HepG2 (cell line): ENCODE data around the gene COQ7. TPM values are rescaled to one million over a fixed set of nuclear protein-coding genes. Genes with fewer than 3 reads are reported as not detected.

Source experiments
- CREB1 ChIP-seq, 2 experiments: fragments of 450-650 bp in 1 of 2; IDR thresholded peaks; 2 replicates each; pipeline ENCODE4 v1.6.1; 2016 to 2017; ENCODE audit warnings: control low read depth in 1 of 2, mild to moderate bottlenecking in 1 of 2, missing compliant biosample characterization in 1 of 2, missing genetic modification characterization in 1 of 2
- DNMT1 ChIP-seq: sonication (generic); formaldehyde crosslinking; IDR thresholded peaks from 2 replicates; pipeline ENCODE4 v1.5.1; 2020; ENCODE audit warnings: mild to moderate bottlenecking, missing genetic modification reagents
- FOXA1 ChIP-seq, 2 experiments: fragments of 450-650 bp in 1 of 2; sonication (generic) in 1 of 2; formaldehyde crosslinking in 1 of 2; IDR thresholded peaks; 2 replicates each; pipeline versions ENCODE4 v1.4.0 to v1.6.1; 2016 to 2020; ENCODE audit warnings: missing genetic modification reagents in 1 of 2
- GTF3A ChIP-seq: sonication (generic); formaldehyde crosslinking; conservative IDR thresholded peaks from 2 replicates; pipeline ENCODE4 v1.4.0; 2020; ENCODE audit warnings: mild to moderate bottlenecking, missing genetic modification reagents
- KLF13 ChIP-seq: sonication (generic); formaldehyde crosslinking; IDR thresholded peaks from 2 replicates; pipeline ENCODE4 v1.4.0; 2020; ENCODE audit warnings: mild to moderate bottlenecking, missing genetic modification reagents
- MTF2 ChIP-seq: sonication (generic); formaldehyde crosslinking; IDR thresholded peaks from 2 replicates; pipeline ENCODE4 v1.5.0; 2020; ENCODE audit warnings: missing genetic modification reagents, borderline replicate concordance
- PHF5A ChIP-seq: IDR thresholded peaks from one replicate; pipeline ENCODE4 v1.6.1; 2018; ENCODE audit warnings: low read depth, missing genetic modification reagents; ENCODE audit not compliant: unreplicated experiment
- POLR2A ChIP-seq, 2 experiments: IDR thresholded peaks; 2 replicates each; pipeline ENCODE4 v1.6.1; 2011; ENCODE audit warnings: low read depth in 2 of 2, low read length in 2 of 2, mild to moderate bottlenecking in 1 of 2, moderate library complexity in 1 of 2; ENCODE audit not compliant: insufficient read depth in 1 of 2
- PTBP1 ChIP-seq: fragments of 200-400 bp; formaldehyde crosslinking; IDR thresholded peaks from 2 replicates; pipeline ENCODE4 v1.6.1; 2018; ENCODE audit warnings: low read length, low read depth; ENCODE audit not compliant: poor library complexity, severe bottlenecking
- SCMH1 ChIP-seq: sonication (generic); formaldehyde crosslinking; IDR thresholded peaks from 2 replicates; pipeline ENCODE4 v1.9.0; 2021; ENCODE audit warnings: missing genetic modification reagents, mild to moderate bottlenecking, borderline replicate concordance
- SP5 ChIP-seq: IDR thresholded peaks from 2 replicates; pipeline ENCODE4 v1.6.1; 2016; ENCODE audit warnings: low read depth, borderline replicate concordance
- SRY ChIP-seq: sonication (generic); formaldehyde crosslinking; IDR thresholded peaks from 2 replicates; pipeline ENCODE4 v1.8.0; 2022; ENCODE audit warnings: mild to moderate bottlenecking, missing genetic modification reagents
- TBX3 ChIP-seq: fragments of 450-650 bp; IDR thresholded peaks from 2 replicates; pipeline ENCODE4 v1.6.1; 2017; ENCODE audit warnings: antibody characterized with exemption, mild to moderate bottlenecking, inconsistent platforms, borderline replicate concordance
- TEAD2 ChIP-seq: sonication (generic); formaldehyde crosslinking; IDR thresholded peaks from 2 replicates; pipeline ENCODE4 v1.9.0; 2021; ENCODE audit warnings: missing genetic modification reagents
- ZFAT ChIP-seq: sonication (generic); formaldehyde crosslinking; conservative IDR thresholded peaks from 2 replicates; pipeline ENCODE4 v1.8.1; 2023; ENCODE audit warnings: missing genetic modification reagents, inconsistent platforms
- ZNF12 ChIP-seq: sonication (generic); formaldehyde crosslinking; IDR thresholded peaks from 2 replicates; pipeline ENCODE4 v1.5.0; 2020; ENCODE audit warnings: missing genetic modification reagents
- ZNF264 ChIP-seq: sonication (generic); formaldehyde crosslinking; IDR thresholded peaks from 2 replicates; pipeline ENCODE4 v1.4.0; 2020; ENCODE audit warnings: missing genetic modification reagents
- ZNF326 ChIP-seq: sonication (generic); formaldehyde crosslinking; IDR thresholded peaks from 2 replicates; pipeline ENCODE4 v1.4.0; 2020; ENCODE audit warnings: missing genetic modification reagents, borderline replicate concordance
- polyA plus RNA-seq, 8 experiments: library from polyadenylated mRNA; depleted of rRNA in 3 of 8; stranded (reverse) in 7 of 8; unstranded in 1 of 8; fragments of >200 nt; fragmentation: Illumina TruSeq in 4 of 8; extraction: Trizol in 4 of 8; gene quantifications; 2 replicates each; pipeline versions ENCODE4 v1.2.1 to v1.2.3, GENCODE V29; 2011 to 2016; ENCODE audit warnings: low read depth in 4 of 8, missing spikeins in 1 of 8, mixed read lengths in 1 of 8; ENCODE audit not compliant: insufficient read depth in 1 of 8
- total RNA-seq, 5 experiments: library from RNA; depleted of rRNA; stranded (reverse); fragments of >200 nt; fragmentation: Illumina TruSeq; extraction: Trizol; gene quantifications; 2 replicates each; pipeline ENCODE4 v1.2.3, GENCODE V29; 2016; ENCODE audit warnings: low read depth in 1 of 5
- TF ChIP-seq, protein P1 (sequence below): sonication (generic); formaldehyde crosslinking; IDR thresholded peaks from 2 replicates; pipeline ENCODE4 v1.9.0; 2021; ENCODE audit warnings: missing genetic modification reagents, borderline replicate concordance
- TF ChIP-seq, protein P2 (sequence below): IDR thresholded peaks from 2 replicates; pipeline ENCODE4 v1.6.1; 2016; ENCODE audit warnings: low read depth, borderline replicate concordance
- TF ChIP-seq, protein P3 (sequence below): IDR thresholded peaks from 2 replicates; pipeline ENCODE4 v1.6.1; 2016
- TF ChIP-seq, protein P4 (sequence below): sonication (generic); formaldehyde crosslinking; conservative IDR thresholded peaks from 2 replicates; pipeline ENCODE4 v1.4.0; 2020; ENCODE audit warnings: mild to moderate bottlenecking, missing genetic modification reagents, moderate library complexity

Gene COQ7
- total and polyA plus RNA-seq, 2 of the 13 experiments (the other 11 are each of a cell fraction or from before 2014, with no cell fraction given), result 20.1 to 45.7 TPM

DNA sequence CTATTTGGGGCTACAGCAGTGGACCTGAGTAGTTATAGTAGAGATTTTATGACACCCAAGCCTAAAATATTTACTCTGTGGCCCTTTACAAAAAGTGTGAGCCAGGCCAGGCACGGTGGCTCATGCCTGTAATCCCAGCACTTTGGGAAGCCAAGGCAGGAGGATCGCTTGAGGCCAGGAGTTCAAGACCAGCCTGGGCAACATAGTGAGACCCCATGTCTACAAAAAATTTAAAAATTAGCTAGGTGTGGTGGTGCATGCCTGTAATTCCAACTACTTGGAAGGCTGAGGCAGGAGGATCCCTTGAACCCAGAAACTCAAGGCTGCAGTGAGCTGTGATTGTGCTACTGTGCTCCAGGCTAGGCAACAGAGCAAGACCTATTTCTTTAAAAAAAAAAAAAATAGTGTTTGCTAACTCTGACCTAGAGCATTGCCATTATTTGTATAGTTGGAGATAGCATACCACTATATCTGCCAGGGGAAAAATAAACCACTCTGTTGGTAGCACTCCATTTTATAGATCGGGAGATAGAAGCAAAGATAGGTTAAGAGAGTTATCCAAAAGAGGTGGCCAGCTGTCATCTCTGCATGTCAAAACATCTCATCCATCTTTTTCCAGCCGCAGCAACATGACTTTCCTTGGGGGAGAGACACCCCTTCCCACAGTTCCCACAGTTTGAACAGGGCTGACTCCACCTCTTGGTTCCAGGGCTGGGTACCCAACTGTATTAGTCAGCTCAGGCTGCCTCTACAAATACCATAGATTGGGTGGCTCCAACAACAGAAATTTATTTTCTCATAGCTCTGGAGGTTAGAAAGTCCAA lies 43.3 kb downstream of the COQ7 start (continued):
- TF ChIP-seq, protein P1, sequence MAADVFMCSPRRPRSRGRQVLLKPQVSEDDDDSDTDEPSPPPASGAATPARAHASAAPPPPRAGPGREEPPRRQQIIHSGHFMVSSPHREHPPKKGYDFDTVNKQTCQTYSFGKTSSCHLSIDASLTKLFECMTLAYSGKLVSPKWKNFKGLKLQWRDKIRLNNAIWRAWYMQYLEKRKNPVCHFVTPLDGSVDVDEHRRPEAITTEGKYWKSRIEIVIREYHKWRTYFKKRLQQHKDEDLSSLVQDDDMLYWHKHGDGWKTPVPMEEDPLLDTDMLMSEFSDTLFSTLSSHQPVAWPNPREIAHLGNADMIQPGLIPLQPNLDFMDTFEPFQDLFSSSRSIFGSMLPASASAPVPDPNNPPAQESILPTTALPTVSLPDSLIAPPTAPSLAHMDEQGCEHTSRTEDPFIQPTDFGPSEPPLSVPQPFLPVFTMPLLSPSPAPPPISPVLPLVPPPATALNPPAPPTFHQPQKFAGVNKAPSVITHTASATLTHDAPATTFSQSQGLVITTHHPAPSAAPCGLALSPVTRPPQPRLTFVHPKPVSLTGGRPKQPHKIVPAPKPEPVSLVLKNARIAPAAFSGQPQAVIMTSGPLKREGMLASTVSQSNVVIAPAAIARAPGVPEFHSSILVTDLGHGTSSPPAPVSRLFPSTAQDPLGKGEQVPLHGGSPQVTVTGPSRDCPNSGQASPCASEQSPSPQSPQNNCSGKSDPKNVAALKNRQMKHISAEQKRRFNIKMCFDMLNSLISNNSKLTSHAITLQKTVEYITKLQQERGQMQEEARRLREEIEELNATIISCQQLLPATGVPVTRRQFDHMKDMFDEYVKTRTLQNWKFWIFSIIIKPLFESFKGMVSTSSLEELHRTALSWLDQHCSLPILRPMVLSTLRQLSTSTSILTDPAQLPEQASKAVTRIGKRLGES (CRISPR knock-in tag), result 0 out of 2 replicates have a peak, but pooled peaks have one; percentile 29
- TF ChIP-seq POLR2A (IDR thresholded peaks at IDR 0.05; ENCODE audit: insufficient read depth in 1 of 2, low read depth in 2 of 2, low read length in 2 of 2) (no peak), TBX3 (no peak), KLF13 (CRISPR knock-in tag) (no peak), DNMT1 (CRISPR knock-in tag) (no peak), ZNF264 (CRISPR knock-in tag) (no peak), GTF3A (CRISPR knock-in tag) (no peak), ZNF326 (CRISPR knock-in tag) (no peak), CREB1 (IDR thresholded peaks at IDR 0.05) (no peak), CREB1 (CRISPR knock-in tag; IDR thresholded peaks at IDR 0.05) (peak; percentile 47), SP5 (CRISPR knock-in tag) (peak; percentile 26; the same call in 1 of the 2 replicates), ZNF12 (0 out of 2 replicates have a peak, but pooled peaks have one; percentile 66), TEAD2 (CRISPR knock-in tag) (no peak), PHF5A (CRISPR knock-in tag) (peak; percentile 27), SCMH1 (no peak), ZFAT (CRISPR knock-in tag) (no peak), MTF2 (CRISPR knock-in tag) (no peak), PTBP1 (no peak), FOXA1 (IDR thresholded peaks at IDR 0.05) (no peak), FOXA1 (CRISPR knock-in tag; IDR thresholded peaks at IDR 0.05) (no peak), SRY (CRISPR knock-in tag) (no peak)
- TF ChIP-seq, protein P2, sequence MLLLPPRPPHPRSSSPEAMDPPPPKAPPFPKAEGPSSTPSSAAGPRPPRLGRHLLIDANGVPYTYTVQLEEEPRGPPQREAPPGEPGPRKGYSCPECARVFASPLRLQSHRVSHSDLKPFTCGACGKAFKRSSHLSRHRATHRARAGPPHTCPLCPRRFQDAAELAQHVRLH (CRISPR knock-in tag), result 0 out of 2 replicates have a peak, but pooled peaks have one; percentile 70
- TF ChIP-seq, protein P3, sequence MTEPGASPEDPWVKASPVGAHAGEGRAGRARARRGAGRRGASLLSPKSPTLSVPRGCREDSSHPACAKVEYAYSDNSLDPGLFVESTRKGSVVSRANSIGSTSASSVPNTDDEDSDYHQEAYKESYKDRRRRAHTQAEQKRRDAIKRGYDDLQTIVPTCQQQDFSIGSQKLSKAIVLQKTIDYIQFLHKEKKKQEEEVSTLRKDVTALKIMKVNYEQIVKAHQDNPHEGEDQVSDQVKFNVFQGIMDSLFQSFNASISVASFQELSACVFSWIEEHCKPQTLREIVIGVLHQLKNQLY, result no peak
- TF ChIP-seq, protein P4, sequence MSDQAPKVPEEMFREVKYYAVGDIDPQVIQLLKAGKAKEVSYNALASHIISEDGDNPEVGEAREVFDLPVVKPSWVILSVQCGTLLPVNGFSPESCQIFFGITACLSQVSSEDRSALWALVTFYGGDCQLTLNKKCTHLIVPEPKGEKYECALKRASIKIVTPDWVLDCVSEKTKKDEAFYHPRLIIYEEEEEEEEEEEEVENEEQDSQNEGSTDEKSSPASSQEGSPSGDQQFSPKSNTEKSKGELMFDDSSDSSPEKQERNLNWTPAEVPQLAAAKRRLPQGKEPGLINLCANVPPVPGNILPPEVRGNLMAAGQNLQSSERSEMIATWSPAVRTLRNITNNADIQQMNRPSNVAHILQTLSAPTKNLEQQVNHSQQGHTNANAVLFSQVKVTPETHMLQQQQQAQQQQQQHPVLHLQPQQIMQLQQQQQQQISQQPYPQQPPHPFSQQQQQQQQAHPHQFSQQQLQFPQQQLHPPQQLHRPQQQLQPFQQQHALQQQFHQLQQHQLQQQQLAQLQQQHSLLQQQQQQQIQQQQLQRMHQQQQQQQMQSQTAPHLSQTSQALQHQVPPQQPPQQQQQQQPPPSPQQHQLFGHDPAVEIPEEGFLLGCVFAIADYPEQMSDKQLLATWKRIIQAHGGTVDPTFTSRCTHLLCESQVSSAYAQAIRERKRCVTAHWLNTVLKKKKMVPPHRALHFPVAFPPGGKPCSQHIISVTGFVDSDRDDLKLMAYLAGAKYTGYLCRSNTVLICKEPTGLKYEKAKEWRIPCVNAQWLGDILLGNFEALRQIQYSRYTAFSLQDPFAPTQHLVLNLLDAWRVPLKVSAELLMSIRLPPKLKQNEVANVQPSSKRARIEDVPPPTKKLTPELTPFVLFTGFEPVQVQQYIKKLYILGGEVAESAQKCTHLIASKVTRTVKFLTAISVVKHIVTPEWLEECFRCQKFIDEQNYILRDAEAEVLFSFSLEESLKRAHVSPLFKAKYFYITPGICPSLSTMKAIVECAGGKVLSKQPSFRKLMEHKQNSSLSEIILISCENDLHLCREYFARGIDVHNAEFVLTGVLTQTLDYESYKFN (CRISPR knock-in tag), result peak; percentile 81
